HG03025 (cell line): ENCODE measurements around the gene KRT38.
"Not testable (repeated sequence)": the region's sequence is repeated elsewhere in the genome, so short reads cannot be mapped to it uniquely, and the experiment has no call there.

Source experiments
- ATAC-seq: cut with Tn5 transposase; IDR thresholded peaks from one replicate; pipeline ENCODE4 v1.9.1; 2021; ENCODE audit warnings: mild to moderate bottlenecking, moderate library complexity; ENCODE audit not compliant: unreplicated experiment, low FRiP score

Gene KRT38

GRCh38 chr17:41424111-41424635 is 16.6 kb downstream of the KRT38 start, which contains the start of gene KRT37:
TSS of gene KRT37 (minus strand) at chr17:41424585. CDS start at chr17:41424523, 62 bp downstream.
- ATAC-seq = no peak

GRCh38 chr17:41422586-41422985 is 18.2 kb downstream of the KRT38 start:
- ATAC-seq = not testable (repeated sequence)

GRCh38 chr17:41421617-41422016 is 19.2 kb downstream of the KRT38 start:
- no peak for ATAC-seq

GRCh38 chr17:41421116-41421515 is 19.7 kb downstream of the KRT38 start:
- no peak for ATAC-seq

- ATAC-seq = no peak
Measured at GRCh38 chr17:41420134-41420533, 20.6 kb downstream of the KRT38 start.

DNA sequence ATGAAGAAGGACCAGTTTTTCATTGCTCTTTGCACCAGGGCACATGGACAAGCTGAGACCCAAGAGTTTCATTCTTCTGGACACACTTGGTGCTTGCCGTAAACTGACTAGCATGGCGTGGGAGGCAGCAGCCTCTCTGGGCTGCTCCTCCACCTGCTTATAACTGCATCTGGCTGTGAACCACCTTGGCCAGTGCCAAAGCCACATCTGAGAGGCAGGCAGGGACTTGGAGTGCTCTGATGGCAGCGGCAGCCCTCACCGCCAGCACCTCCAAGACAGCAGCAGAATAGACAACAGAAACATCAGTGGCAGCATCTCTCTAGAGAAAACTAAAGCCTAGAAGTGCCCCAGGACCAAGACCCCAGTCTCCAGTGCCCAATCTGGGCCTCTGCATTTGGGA is 21.1 kb downstream of the KRT38 start:
- ATAC-seq = no peak

DNA sequence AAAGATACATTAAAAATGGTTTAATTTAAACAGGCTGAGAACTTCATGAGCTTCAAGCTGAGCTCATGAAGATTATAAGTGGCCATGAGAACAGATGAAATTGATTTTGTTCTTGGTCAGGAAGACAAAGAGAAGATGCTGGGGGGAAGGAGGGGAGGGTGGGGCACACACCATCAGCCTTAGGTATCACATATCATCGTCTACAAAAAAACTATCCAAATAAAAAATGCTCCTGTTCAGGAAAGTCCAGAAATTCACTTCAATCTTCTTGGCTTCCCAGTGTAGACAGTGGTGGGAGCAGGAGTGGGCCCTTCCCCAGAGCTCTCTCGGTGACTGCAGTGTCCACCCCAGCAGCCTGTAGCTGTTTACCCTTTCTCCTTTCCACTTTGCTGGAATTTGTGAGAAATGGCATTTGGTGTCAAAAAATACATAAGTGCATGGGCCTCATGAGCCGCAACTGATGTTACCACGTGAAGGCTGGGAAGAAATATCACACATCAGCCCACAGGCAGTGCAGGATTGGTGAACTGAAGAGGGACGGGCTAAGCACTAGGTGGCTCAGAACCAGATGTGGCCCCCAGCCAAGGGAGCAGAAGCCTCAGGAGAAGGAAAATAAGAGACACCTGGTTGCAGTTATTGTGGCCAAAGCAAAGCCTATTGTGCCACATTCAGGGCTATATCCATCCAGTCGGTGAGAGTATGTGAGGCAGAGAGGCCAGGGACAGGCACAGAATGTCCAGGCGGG is 22.5 kb downstream of the KRT38 start:
- ATAC-seq = no peak

DNA sequence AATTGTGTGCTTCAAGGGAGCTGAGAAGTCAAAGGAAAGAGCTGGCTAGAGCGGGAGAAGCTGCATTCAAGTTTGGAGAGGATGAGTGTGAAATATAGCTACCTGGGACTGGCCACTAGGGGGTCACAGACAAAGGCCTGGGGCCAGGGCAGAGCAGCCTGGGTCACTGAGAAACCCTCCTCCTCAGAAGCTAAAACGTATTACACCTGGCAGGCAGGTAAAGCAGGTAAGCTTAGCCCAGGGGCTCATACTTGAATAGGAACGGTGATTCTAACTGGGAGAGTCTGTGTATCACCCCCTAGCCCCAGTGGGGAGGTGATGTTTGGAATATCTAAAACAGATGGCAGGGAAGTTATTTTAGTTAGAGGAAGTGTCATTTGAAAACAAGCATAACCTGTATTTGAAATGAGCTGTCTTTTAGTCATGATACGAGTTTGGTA is 23.2 kb downstream of the KRT38 start:
- no peak for ATAC-seq

GRCh38 chr17:41417127-41417526 is 23.7 kb downstream of the KRT38 start:
- ATAC-seq = no peak

- ATAC-seq = no peak
Measured at GRCh38 chr17:41416479-41416878, 24.3 kb downstream of the KRT38 start.

- ATAC-seq = no peak
Measured at GRCh38 chr17:41415833-41416335, 24.9 kb downstream of the KRT38 start.

- no peak for ATAC-seq
Measured at GRCh38 chr17:41415411-41415810, 25.4 kb downstream of the KRT38 start.

DNA sequence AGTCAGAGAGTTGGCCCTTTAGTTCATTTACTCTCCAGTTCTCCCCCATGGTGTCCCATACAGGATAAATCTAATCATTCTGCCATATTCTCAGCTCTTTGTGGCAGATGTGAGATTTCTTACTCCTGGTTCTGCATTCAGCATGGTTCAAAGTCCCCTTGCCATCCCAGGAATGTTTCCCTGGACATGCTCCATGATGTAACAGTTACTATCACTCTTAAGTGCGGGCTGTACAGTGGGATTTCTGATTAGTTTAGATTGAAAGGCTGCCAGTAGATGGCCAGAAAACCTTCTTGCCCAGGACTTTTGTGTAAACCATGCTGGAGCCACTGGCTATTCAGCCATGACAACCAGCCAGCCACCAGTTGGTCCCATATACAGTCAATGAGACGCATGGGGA is 26.8 kb downstream of the KRT38 start:
- ATAC-seq = no peak

GRCh38 chr17:41413353-41413957 is 27.3 kb downstream of the KRT38 start:
- ATAC-seq = no peak

GRCh38 chr17:41411072-41411840 is 29.5 kb downstream of the KRT38 start:
- ATAC-seq = no peak

DNA sequence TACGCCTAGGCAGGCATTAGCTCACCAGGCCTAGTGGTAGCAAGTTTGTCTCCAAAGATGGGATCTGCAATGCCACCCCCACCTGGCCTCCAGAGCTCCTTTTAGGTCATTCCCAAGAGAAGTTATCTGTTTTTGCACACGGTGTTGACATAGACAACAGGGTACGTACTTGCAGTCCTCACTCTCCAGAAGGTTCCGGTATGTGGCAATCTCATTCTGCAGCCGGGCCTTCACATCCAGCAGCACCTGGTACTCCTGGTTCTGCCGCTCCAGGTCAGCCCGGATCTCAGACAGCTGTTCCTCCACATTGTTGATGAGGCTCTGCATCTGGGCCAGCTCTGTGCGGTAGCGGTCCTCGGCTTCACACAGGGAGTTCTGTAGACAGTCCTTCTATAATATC is 33.6 kb downstream of the KRT38 start:
- no peak for ATAC-seq

DNA sequence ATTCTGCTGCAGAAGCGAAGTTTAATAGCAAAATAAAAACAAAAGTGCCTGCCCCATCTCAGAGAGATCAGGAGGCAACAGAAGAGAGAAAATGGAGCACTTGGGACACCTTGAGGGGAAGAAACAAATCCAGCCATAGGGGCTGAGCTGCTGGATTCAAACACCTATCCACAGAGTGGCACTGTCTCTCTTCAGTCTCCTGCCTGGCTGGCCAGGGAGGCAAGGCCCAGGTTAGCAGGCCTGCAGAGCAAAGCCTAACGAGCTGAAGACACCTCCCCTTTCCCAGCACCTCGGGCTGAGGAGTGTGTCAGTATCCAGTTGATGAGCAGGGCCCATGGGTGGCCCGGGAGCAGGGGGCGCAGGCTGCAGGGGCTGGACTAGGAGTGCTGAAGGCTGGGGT is 34.6 kb downstream of the KRT38 start:
- ATAC-seq = no peak

DNA sequence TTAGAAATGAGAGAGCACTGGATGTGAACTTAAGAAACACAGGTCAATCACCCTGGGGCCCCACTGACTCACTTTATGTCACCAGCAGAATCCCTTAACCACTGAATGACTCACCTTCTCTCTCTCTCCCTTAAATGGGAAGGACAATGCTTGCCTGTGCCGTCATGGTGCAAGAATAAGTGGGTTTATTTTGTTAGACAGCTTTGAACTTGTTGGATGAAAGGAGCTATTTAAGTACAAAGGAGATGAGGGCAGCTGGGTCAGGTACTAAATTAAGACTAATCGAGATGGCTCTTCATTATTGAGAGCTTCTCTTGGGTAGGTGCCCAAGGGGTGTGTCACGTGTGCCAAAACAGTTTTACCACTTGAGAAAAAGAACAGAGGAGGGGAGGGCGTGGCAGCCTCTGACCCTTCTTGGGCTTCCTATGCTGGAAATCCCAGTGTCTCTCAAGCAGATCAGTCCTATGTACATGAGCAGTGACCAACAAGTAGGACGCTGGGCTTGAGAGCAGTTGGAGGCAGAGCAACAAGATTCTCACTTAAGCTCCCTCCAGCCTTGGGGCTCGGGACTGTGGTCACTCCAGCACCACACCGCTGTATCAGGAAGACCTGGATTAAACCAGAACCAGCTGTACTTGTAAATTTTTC is 36.6 kb downstream of the KRT38 start:
- no peak for ATAC-seq

DNA sequence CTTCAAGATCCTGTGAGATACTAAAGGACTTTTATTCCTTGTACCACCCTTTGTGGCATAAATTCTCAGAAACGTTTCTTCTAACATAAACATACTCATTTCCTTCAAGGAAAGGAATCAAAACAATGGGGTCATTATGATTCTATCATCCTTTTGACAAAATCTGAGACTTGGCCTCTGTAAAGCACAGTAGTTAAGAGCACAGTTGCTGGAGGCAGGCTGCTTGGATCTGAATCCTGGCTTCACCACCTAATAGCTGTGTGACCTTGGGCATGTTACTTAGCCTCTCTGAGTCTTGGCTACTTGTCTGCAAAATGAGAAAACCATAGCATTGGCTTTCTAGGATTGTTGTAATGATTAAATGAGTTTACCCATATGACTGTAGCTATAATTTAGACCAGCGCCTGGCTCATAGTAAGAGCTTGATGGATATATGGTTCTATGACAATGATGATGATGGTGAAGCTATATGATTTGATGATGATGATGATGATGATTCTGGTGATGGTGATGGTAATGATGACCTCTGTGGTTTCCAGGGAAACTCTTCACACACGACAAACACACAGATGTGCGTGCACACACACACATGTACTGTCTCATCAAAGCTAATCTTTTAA is 37.3 kb downstream of the KRT38 start:
- ATAC-seq = no peak

DNA sequence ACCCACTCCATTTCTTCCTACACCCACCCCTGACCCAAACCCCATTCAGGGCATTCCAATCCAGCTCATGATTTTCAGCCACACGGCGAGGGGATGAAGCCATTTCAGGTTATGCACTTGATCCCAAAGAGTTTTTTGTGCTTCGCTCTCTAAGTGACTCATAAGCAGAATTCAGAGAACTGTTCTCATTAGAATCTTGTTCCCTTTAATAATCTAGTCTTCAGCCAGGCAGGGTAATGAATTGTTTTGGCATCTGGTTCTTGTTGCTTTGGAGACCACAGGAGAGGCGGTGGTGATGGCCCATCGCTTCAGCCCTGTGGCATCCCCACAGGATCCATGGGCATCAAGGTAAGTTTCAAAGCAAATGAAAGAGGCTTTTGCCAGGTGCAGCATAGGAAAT is 38.6 kb downstream of the KRT38 start:
- ATAC-seq = no peak
